Upper lobe of left lung (tissue), 6 donors: ENCODE data around the gene CDK5R1. TPM values are rescaled to one million over a fixed set of nuclear protein-coding genes. Genes with fewer than 3 reads are reported as not detected.

ENCODE experiments used
- ATAC-seq, 2 donors: fragments of 200-7000 bp; cut with Tn5 transposase; one replicate each; pipeline ENCODE4 v1.9.1; 2022; ENCODE audit warnings: mild to moderate bottlenecking in 2 of 2, moderate library complexity in 2 of 2; ENCODE audit not compliant: low FRiP score in 2 of 2
- DNase-seq, 2 donors: peaks; one replicate each; pipeline ENCODE4 v3.0.0-alpha.2; 2019 to 2020
- H3K27ac ChIP-seq, 4 donors: fragments of 200-600 bp; sonication (generic); one replicate each; pipeline ENCODE4 v1.5.1; 2016 to 2019
- H3K27me3 ChIP-seq, 4 donors: fragments of 200-600 bp; sonication (generic); one replicate each; pipeline ENCODE4 v1.5.1; 2017 to 2019
- H3K36me3 ChIP-seq, 4 donors: fragments of 200-600 bp; sonication (generic); one replicate each; pipeline ENCODE4 v1.5.1; 2016 to 2019
- H3K4me1 ChIP-seq, 4 donors: fragments of 200-600 bp; sonication (generic); one replicate each; pipeline ENCODE4 v1.5.1; 2018 to 2019
- H3K4me3 ChIP-seq, 4 donors: fragments of 200-600 bp; sonication (generic); one replicate each; pipeline ENCODE4 v1.5.1; 2017 to 2019; ENCODE audit warnings: mild to moderate bottlenecking in 2 of 4, moderate library complexity in 1 of 4
- H3K9me3 ChIP-seq, 4 donors: fragments of 200-600 bp; sonication (generic); one replicate each; pipeline ENCODE4 v1.5.1; 2018 to 2019
- CTCF ChIP-seq, 6 experiments: fragments of 450-650 bp in 4 of 6; fragments of 200-600 bp in 2 of 6; sonication (generic) in 2 of 6; IDR thresholded peaks; one replicate each; pipeline ENCODE4 v1.5.1; 2016 to 2019; ENCODE audit warnings: antibody characterized with exemption in 6 of 6
- EP300 ChIP-seq, 4 donors: sonication (generic); formaldehyde crosslinking; IDR thresholded peaks; one replicate each; pipeline ENCODE4 v1.5.1; 2017; ENCODE audit warnings: antibody characterized with exemption in 4 of 4, control low read depth in 2 of 4
- POLR2A ChIP-seq, 4 donors: fragments of 450-650 bp; IDR thresholded peaks; one replicate each; pipeline ENCODE4 v1.5.1; 2016 to 2017; ENCODE audit warnings: antibody characterized with exemption in 4 of 4, mild to moderate bottlenecking in 2 of 4
- POLR2AphosphoS5 ChIP-seq, 2 donors: sonication (generic); formaldehyde crosslinking; IDR thresholded peaks; one replicate each; pipeline ENCODE4 v1.5.1; 2017; ENCODE audit warnings: antibody characterized with exemption in 2 of 2
- WGBS, 2 donors: methylation state at CpG; one replicate each; pipeline ENCODE4 v1.1.5; 2017 to 2018; 5-methylcytosine and 5-hydroxymethylcytosine counted together
- total RNA-seq, 6 donors: library from RNA; depleted of rRNA in 4 of 6; stranded (reverse); fragments of >200 nt in 4 of 6; gene quantifications; one replicate each; pipeline versions ENCODE4 v1.1.0 to v1.2.1, GENCODE V29; 2016 to 2021
- donor health status: DM: no; HTN: no; CAD: no; lungs with moderate emphysema.
- donor health status: DM: no; HTN: yes; CAD: no; lungs with severe emphysema.

CDK5R1 gene
- total RNA-seq, 6 donors from 2014 or later = 0.76 to 3.1 (median 1.5) TPM

GRCh38 chr17:32461498-32461852 lies 25.3 kb upstream of the CDK5R1 start:
- no peaks in the 10 kb centered on the region for H3K27me3 ChIP-seq
- no peak overlapping the region for H3K4me3 ChIP-seq
- H3K36me3 ChIP-seq = peaks cover 15 to 97% (median 70%) of the 10 kb centered on the region in 4 donors
- 71 to 77% methylated on average over 4 of the region's 4 CpGs for WGBS, 2 donors
- TF ChIP-seq CTCF (IDR thresholded peaks at IDR 0.05) (no peak), EP300 (IDR thresholded peaks at IDR 0.05) (no peak), POLR2A (IDR thresholded peaks at IDR 0.05) (no peak), POLR2AphosphoS5 (IDR thresholded peaks at IDR 0.05) (no peak)
- no peaks in the 10 kb centered on the region for H3K4me1 ChIP-seq
- ATAC-seq (no peak), DNase-seq (no peak)
- H3K27ac ChIP-seq = no peak overlapping the region
- H3K9me3 ChIP-seq = no peaks in the 10 kb centered on the region

DNA sequence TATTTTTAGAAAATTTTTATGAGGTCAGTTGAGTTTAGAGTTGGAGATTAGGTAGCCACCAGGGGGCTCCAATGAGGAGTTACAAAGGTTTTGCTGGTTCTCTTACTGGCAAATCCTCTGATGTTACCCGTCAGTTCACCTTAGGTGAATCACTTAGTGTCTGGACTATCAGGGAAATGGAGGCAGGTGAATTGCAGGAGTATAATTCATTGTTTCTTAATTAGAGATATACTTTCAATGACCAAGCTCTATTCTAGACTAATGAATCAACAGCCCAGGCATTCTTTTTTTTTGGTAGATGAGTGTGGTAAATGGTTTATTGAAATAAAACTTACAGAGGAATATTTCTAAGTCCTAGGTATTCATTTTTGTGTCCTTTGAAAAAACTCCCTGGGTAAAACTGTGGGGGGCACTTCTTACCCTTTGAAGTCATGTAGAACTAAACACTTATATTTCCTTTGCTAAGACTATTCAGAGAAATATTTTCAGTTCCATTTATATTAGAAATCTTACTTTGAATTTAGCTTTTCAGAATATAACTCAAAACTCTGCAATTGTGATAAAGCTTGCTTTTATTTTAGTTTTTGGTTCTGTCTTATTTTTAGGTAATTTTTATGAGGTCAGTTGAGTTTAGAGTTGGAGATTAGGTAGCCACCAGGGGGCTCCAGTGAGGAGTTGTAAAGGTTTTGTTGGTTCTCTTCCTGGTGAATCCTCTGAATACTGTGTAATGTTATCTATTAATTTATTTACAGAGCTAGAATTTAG lies 24.8 kb upstream of the CDK5R1 start:
- H3K27me3 ChIP-seq = no peaks in the 10 kb centered on the region
- H3K27ac ChIP-seq = no peak overlapping the region
- H3K4me1 ChIP-seq = no peaks in the 10 kb centered on the region
- no peak for TF ChIP-seq POLR2A (IDR thresholded peaks at IDR 0.05)
- TF ChIP-seq EP300 (IDR thresholded peaks at IDR 0.05) = no peak
- TF ChIP-seq CTCF (IDR thresholded peaks at IDR 0.05) = peak in 5 of 6 experiments; percentile 25 to 43 (median 26)
- H3K4me3 ChIP-seq = no peak overlapping the region
- no peaks in the 10 kb centered on the region for H3K9me3 ChIP-seq
- no peak for DNase-seq
- WGBS, 2 donors = 52 to 65% methylated on average over 1 of the region's 1 CpG
- peaks cover 15 to 97% (median 67%) of the 10 kb centered on the region in 4 donors for H3K36me3 ChIP-seq
- ATAC-seq = peak in 1 of 2 donors; percentile 71

DNA sequence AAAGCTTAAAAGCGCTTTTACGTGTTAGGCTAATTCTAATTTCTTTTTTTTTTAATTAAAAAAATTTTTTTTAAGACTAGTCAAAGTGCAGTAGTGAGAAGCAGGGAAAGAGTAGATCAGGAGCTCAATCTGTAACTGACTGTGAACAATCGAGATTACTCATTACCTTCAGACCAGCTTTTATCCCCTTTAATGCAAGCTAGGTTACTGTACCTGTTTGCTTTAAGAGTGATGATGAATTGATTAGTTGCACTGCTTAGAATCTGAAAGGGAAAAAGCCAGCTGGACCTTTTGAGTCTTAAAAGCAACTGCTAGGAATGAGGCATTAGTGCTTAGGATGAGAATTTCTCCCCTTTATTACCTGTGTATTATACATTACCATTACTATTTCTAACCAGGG lies 23.5 kb upstream of the CDK5R1 start:
- ATAC-seq (no peak), DNase-seq (no peak)
- TF ChIP-seq POLR2AphosphoS5 (IDR thresholded peaks at IDR 0.05) = no peak
- no peak for TF ChIP-seq EP300 (IDR thresholded peaks at IDR 0.05)
- no peak for TF ChIP-seq CTCF (IDR thresholded peaks at IDR 0.05)
- TF ChIP-seq POLR2A (IDR thresholded peaks at IDR 0.05) = no peak
- H3K36me3 ChIP-seq = peaks cover 15 to 97% (median 66%) of the 10 kb centered on the region in 4 donors
- no peak overlapping the region for H3K27ac ChIP-seq
- H3K4me3 ChIP-seq = no peak overlapping the region
- H3K9me3 ChIP-seq = no peaks in the 10 kb centered on the region
- WGBS, 2 donors = 90 to 94% methylated on average over 3 of the region's 3 CpGs
- H3K4me1 ChIP-seq = no peaks in the 10 kb centered on the region
- H3K27me3 ChIP-seq = no peaks in the 10 kb centered on the region

DNA sequence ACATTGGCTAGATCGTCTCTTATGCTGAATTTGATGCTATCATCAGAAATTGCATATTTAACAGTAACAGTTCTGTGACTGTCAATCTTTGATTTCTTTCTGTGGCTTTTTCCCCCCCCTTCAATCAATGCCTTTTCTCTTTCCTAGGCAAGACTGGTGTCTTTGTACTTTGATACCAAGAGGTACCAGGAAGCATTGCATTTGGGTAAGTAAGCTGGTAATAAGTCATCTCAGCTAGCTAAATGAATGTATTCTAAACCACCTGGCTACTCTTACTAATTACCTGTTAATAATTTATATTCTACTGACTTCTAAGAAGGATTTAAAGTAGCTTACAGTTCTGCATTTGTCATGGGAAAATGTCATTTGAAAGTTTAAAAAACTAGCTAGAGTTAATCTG lies 22.4 kb upstream of the CDK5R1 start:
- TF ChIP-seq POLR2AphosphoS5 (IDR thresholded peaks at IDR 0.05) = no peak
- no peak for TF ChIP-seq POLR2A (IDR thresholded peaks at IDR 0.05)
- TF ChIP-seq EP300 (IDR thresholded peaks at IDR 0.05) = no peak
- no peak for TF ChIP-seq CTCF (IDR thresholded peaks at IDR 0.05)
- peaks cover 19 to 97% (median 69%) of the 10 kb centered on the region in 4 donors for H3K36me3 ChIP-seq
- 88 to 97% methylated on average over 1 of the region's 1 CpG for WGBS, 2 donors
- H3K27ac ChIP-seq = no peak overlapping the region
- no peak overlapping the region for H3K4me3 ChIP-seq
- H3K27me3 ChIP-seq = no peaks in the 10 kb centered on the region
- no peaks in the 10 kb centered on the region for H3K4me1 ChIP-seq
- no peak for ATAC-seq
- no peak for DNase-seq
- no peaks in the 10 kb centered on the region for H3K9me3 ChIP-seq

- WGBS, 2 donors = 96 to 98% methylated on average over 7 of the region's 7 CpGs
- Histone ChIP-seq H3K4me3 (no peak overlapping the region), H3K4me1 (no peaks in the 10 kb centered on the region), H3K36me3 (peaks cover 22 to 98% (median 84%) of the 10 kb centered on the region in 4 donors), H3K9me3 (no peaks in the 10 kb centered on the region), H3K27ac (no peak overlapping the region), H3K27me3 (no peaks in the 10 kb centered on the region)
- TF ChIP-seq EP300 (IDR thresholded peaks at IDR 0.05) (no peak), POLR2A (IDR thresholded peaks at IDR 0.05) (no peak), CTCF (IDR thresholded peaks at IDR 0.05) (no peak), POLR2AphosphoS5 (IDR thresholded peaks at IDR 0.05) (no peak)
- DNase-seq (no peak), ATAC-seq (no peak)
Measured at GRCh38 chr17:32467949-32468348, 18.8 kb upstream of the CDK5R1 start.
